GM12801 (cell line): Measurements from ENCODE around the gene KIAA1217.

Experiments used
- TF ChIP-seq, protein P1 (sequence below): IDR thresholded peaks from one replicate; pipeline ENCODE4 v1.5.1; 2011; ENCODE audit warnings: control low read depth; ENCODE audit not compliant: insufficient read length; ENCODE audit errors: extremely low read depth

The KIAA1217 gene

DNA sequence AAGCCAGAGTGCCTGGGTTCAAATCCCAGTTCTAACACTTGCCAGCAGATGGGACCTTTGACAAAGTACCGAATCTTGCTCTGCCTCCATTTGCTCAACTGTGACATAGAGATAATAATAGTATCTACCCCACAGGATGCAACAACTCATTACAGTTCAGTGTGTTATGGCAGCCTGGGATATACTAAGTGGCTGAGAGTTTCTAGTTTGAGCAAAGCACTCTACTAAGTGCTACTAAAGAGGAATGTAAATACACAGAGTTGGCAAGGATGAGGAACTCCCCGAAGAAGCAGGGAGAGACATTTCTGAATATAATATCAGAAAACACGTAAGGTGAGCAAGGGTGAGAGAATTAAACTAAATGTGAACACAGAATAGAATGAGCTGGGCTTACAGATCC lies 271.5 kb downstream of the KIAA1217 start:
- TF ChIP-seq, protein P1, sequence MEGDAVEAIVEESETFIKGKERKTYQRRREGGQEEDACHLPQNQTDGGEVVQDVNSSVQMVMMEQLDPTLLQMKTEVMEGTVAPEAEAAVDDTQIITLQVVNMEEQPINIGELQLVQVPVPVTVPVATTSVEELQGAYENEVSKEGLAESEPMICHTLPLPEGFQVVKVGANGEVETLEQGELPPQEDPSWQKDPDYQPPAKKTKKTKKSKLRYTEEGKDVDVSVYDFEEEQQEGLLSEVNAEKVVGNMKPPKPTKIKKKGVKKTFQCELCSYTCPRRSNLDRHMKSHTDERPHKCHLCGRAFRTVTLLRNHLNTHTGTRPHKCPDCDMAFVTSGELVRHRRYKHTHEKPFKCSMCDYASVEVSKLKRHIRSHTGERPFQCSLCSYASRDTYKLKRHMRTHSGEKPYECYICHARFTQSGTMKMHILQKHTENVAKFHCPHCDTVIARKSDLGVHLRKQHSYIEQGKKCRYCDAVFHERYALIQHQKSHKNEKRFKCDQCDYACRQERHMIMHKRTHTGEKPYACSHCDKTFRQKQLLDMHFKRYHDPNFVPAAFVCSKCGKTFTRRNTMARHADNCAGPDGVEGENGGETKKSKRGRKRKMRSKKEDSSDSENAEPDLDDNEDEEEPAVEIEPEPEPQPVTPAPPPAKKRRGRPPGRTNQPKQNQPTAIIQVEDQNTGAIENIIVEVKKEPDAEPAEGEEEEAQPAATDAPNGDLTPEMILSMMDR, result no peak

DNA sequence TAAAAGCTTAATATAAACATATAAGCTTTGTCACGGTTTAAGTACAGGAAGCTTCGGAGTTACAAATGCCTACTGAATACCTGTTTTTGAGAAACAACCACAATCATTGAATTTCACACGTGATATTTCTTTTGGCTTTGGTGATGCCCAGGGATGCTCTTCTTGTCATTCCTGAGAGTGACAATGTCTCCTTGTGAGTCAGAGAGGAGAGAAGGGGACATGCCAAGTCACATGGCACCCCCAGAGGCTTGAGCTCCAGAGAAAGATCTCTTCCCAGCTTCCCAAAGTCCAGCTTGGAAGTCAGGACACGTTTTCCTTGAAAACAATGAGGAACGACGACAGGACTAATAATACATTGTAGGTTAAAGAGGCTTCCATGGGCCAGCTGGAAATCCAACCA lies 272.3 kb downstream of the KIAA1217 start:
- TF ChIP-seq, protein P1, result no peak

DNA sequence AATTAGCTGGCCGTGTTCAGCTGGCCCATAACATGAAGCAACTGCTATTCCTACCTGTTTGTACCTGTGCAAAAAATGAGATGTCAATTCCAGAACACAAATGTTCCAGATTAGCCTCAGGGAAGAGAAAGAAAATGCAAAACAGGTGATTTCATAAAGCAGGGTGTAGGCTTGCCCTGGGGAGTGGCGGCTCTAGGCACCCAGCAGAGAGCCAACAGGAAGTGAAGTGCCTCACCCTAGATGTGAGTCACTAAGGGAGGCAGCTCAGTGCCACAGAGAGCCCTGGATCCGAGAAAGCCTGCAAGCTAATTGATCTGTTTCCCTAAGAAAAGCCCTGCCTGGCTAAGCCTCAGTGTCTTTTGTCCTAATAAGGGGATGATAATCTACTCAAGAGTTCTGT lies 274.8 kb downstream of the KIAA1217 start:
- TF ChIP-seq, protein P1, result no peak

DNA sequence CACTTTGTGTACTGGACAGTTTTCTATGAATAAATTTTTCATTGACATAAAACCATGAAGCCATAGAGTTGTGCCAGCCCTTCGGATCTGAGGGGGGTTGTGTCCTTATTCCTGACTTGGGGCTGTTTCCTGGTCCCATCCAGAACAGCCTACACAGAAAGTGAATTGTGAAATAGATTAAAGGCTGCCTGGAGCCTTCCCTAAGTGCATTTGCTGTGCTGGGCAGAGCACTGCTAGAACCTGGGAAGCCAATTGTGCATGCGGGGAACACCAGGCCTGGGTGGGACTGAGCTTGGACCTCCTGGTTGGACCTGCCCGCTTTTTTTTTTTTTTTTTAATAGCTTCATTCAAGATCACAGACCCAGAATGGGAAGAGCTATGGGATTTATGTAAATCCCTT lies 275.8 kb downstream of the KIAA1217 start:
- TF ChIP-seq, protein P1, result no peak

DNA sequence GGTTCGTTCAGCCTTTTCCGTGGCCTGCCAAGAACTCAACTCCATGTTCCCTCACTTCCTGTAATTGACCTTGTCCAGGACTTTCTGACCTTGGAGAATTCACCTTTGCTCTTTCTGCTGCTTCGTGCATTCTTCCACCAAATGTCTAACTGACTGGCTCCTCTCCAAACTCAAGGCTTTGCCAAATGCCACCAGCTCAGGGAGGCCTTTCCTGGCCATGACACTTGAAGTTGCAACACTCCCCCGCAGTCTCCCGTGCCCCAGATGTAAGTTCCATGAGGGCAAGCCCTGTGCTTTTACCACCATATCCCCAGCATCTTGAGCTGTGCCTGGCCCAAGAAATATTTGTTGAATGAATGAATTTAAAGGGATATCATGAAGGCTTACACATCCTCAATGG lies 276.4 kb downstream of the KIAA1217 start:
- TF ChIP-seq, protein P1, result no peak

DNA sequence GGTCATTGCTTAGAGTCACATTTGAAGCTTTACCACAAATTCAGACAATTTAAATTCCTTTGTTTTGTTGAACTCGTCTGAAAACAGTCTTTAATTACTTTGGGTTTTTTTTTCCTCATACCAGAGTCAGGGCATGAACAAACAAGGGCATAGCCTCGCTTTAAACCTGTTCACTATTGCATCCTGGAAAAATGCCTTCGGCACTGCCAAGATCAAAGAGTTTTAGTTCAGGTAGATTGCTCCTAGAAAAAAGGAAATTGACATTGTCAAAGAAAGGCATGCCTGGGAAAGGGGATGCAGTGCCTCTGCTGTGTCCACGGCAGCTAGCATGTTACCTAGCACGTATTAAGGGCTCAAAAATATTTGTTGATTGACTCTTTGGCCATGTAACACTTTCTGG lies 279.7 kb downstream of the KIAA1217 start:
- TF ChIP-seq, protein P1, result no peak

DNA sequence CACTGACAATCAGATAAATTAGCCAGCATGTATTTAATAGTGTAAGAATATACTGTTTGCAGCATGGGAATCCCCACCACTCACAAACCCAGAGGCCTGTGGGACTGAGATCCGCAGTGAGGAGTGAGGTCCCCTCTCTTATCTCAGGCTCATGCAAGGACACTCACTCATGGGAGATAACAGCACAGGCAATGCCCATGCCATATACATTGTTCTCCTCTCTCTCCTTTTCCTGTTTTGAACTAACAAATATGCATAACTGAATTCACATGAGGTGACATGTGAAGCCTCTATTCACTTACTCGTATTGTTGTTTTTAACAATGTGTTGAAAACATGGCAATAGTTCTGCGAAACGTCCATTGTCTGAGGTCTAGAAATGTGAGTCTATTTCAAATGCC lies 284.2 kb downstream of the KIAA1217 start:
- TF ChIP-seq, protein P1, result no peak

DNA sequence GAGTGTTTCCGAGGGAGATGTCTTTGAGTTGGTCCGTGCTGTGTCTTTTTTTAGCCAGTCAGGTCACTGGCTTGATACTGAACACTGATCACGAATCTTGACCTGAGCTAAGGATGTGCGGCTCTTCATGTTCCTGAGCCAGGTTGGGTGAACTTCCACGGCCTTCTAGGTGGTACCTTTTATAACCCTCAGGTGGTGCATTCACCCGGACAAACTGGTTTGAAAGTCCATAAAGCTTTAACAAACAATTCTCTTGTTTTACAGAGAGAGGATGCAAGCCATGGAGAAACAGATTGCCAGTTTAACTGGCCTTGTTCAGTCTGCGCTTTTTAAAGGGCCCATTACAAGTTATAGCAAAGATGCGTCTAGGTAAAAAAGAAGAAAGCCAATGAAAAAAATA lies 285.3 kb downstream of the KIAA1217 start:
- TF ChIP-seq, protein P1, result no peak
